PFSK-1 (cell line): ENCODE data around the gene PCID2.

ENCODE experiments used
- FOXP2 ChIP-seq: optimal IDR thresholded peaks from 2 replicates; pipeline ENCODE3; 2011; ENCODE audit warnings: borderline replicate concordance, control low read depth, inconsistent platforms; ENCODE audit not compliant: insufficient read depth; ENCODE audit errors: extremely low read length, extremely low read depth
- POLR2AphosphoS5 ChIP-seq: IDR thresholded peaks from 2 replicates; pipeline ENCODE4 v1.6.1; 2012; ENCODE audit warnings: low read depth, mild to moderate bottlenecking, control low read depth, low read length, moderate library complexity
- REST ChIP-seq, 2 experiments: IDR thresholded peaks; 2 replicates each; pipeline versions ENCODE4 v1.6.1 to v1.8.0; 2011 to 2012; ENCODE audit warnings: low read depth in 2 of 2, low read length in 2 of 2, control low read depth in 1 of 2, inconsistent platforms in 1 of 2, mild to moderate bottlenecking in 1 of 2, moderate library complexity in 1 of 2; ENCODE audit not compliant: insufficient read depth in 1 of 2
- SIN3A ChIP-seq: IDR thresholded peaks from 2 replicates; pipeline ENCODE4 v1.6.1; 2012; ENCODE audit warnings: mild to moderate bottlenecking, low read length, moderate library complexity, borderline replicate concordance; ENCODE audit not compliant: insufficient read depth
- TAF1 ChIP-seq: IDR thresholded peaks from 2 replicates; pipeline ENCODE4 v1.6.1; 2012; ENCODE audit warnings: low read length, control low read depth, borderline replicate concordance; ENCODE audit not compliant: insufficient read depth

PCID2 gene

GRCh38 chr13:113162783-113163685 is 45.4 kb downstream of the PCID2 start:
- TF ChIP-seq TAF1 (no peak), POLR2AphosphoS5 (no peak), FOXP2 (no peak), REST (IDR thresholded peaks at IDR 0.05; ENCODE audit: insufficient read depth in 1 of 2, low read depth in 2 of 2, low read length in 2 of 2) (no peak), SIN3A (no peak)

GRCh38 chr13:113161433-113161832 is 47.0 kb downstream of the PCID2 start:
- TF ChIP-seq FOXP2 (no peak), SIN3A (no peak), REST (IDR thresholded peaks at IDR 0.05; ENCODE audit: insufficient read depth in 1 of 2, low read depth in 2 of 2, low read length in 2 of 2) (no peak), TAF1 (no peak), POLR2AphosphoS5 (no peak)

- TF ChIP-seq SIN3A, result no peak
- TF ChIP-seq TAF1, result no peak
- TF ChIP-seq FOXP2, result no peak
- TF ChIP-seq POLR2AphosphoS5, result no peak
- no peak for TF ChIP-seq REST (IDR thresholded peaks at IDR 0.05; ENCODE audit: insufficient read depth in 1 of 2, low read depth in 2 of 2, low read length in 2 of 2)
These were observed 47.5 kb downstream of the PCID2 start for GRCh38 chr13:113160983-113161382.

- TF ChIP-seq TAF1 (no peak), FOXP2 (no peak), POLR2AphosphoS5 (no peak), REST (IDR thresholded peaks at IDR 0.05; ENCODE audit: insufficient read depth in 1 of 2, low read depth in 2 of 2, low read length in 2 of 2) (no peak), SIN3A (no peak)
These were observed 48.8 kb downstream of the PCID2 start for GRCh38 chr13:113159701-113160100.

GRCh38 chr13:113158946-113159345 is 49.5 kb downstream of the PCID2 start:
- TF ChIP-seq REST (IDR thresholded peaks at IDR 0.05; ENCODE audit: insufficient read depth in 1 of 2, low read depth in 2 of 2, low read length in 2 of 2) (no peak), SIN3A (no peak), POLR2AphosphoS5 (no peak), TAF1 (no peak), FOXP2 (no peak)
